Endodermal cell (in vitro differentiated cells): Measurements from ENCODE around the gene CTBP1. TPM values are rescaled to one million over a fixed set of nuclear protein-coding genes. Genes with fewer than 3 reads are reported as not detected.
A peak's percentile ranks its signal among the peaks of the same experiment; 100 is the strongest.

Experiments used
- DNase-seq: peaks from one replicate; pipeline ENCODE4 v3.0.0-alpha.2; 2017
- H3K27ac ChIP-seq: 2 replicates; pipeline ENCODE4 v1.5.1; 2013; ENCODE audit warnings: mild to moderate bottlenecking, low read depth, low read length, moderate library complexity
- H3K27me3 ChIP-seq: 2 replicates; pipeline ENCODE4 v1.6.1; 2013; ENCODE audit warnings: mild to moderate bottlenecking, low read length, moderate library complexity; ENCODE audit not compliant: insufficient read depth, control insufficient read depth, poor library complexity, severe bottlenecking
- H3K36me3 ChIP-seq: 2 replicates; pipeline ENCODE4 v1.7.0; 2013; ENCODE audit warnings: mild to moderate bottlenecking, low read length, moderate library complexity; ENCODE audit not compliant: control insufficient read depth, insufficient read depth
- H3K4me1 ChIP-seq: one replicate; pipeline ENCODE4 v1.7.0; 2013; ENCODE audit warnings: low read length; ENCODE audit not compliant: control insufficient read depth, insufficient read depth
- H3K4me3 ChIP-seq: 2 replicates; pipeline ENCODE4 v1.5.1; 2013; ENCODE audit warnings: mild to moderate bottlenecking, low read length, moderate library complexity
- H3K9ac ChIP-seq: 2 replicates; pipeline ENCODE4 v1.6.1; 2013; ENCODE audit warnings: mild to moderate bottlenecking, low read length, moderate library complexity; ENCODE audit not compliant: poor library complexity, severe bottlenecking; ENCODE audit errors: extremely low read depth
- H3K9me3 ChIP-seq: 2 replicates; pipeline ENCODE4 v1.6.1; 2013; ENCODE audit warnings: mild to moderate bottlenecking, low read length, moderate library complexity; ENCODE audit not compliant: control insufficient read depth
- H3K27ac Mint-ChIP-seq: 2 replicates; pipeline ENCODE4 v1.8.0; 2020; ENCODE audit warnings: mixed read lengths
- H3K27me3 Mint-ChIP-seq: 2 replicates; pipeline ENCODE4 v1.8.0; 2021; ENCODE audit warnings: mild to moderate bottlenecking, mixed read lengths; ENCODE audit not compliant: insufficient read depth
- H3K36me3 Mint-ChIP-seq: 2 replicates; pipeline ENCODE4 v1.8.0; 2020; ENCODE audit warnings: low read depth, mixed read lengths
- H3K4me1 Mint-ChIP-seq: 2 replicates; pipeline ENCODE4 v1.8.0; 2020; ENCODE audit warnings: mixed read lengths
- H3K4me3 Mint-ChIP-seq: 2 replicates; pipeline ENCODE4 v1.8.0; 2020; ENCODE audit warnings: mild to moderate bottlenecking, moderate library complexity, mixed read lengths
- H3K9me3 Mint-ChIP-seq: 2 replicates; pipeline ENCODE4 v1.8.0; 2020; ENCODE audit warnings: mild to moderate bottlenecking, mixed read lengths
- CTCF ChIP-seq: fragments of 200-600 bp; sonication (generic); conservative IDR thresholded peaks from 2 replicates; pipeline ENCODE4 v1.5.0; 2021; ENCODE audit warnings: antibody characterized with exemption, mild to moderate bottlenecking
- WGBS, 2 experiments: methylation state at CpG; one replicate each; pipeline versions ENCODE4 v1.1.5 to v1.1.7; 2013; ENCODE audit warnings: missing lambda C conversion rate in 2 of 2, mixed read lengths in 1 of 2; ENCODE audit not compliant: insufficient coverage in 1 of 2, insufficient read length in 1 of 2; 5-methylcytosine and 5-hydroxymethylcytosine counted together
- total RNA-seq, 2 donors: library from RNA; stranded (reverse); fragmentation: NEBNext Ultra II Directional in 1 of 2; extraction: Animal tissue kit (Norgen Biotek cat#: 25700) in 1 of 2; gene quantifications; 2 replicates in 1 of 2; 3 replicates in 1 of 2; pipeline ENCODE4 v1.2.1, GENCODE V29; 2021

The CTBP1 gene
- total RNA-seq, 2 donors from 2014 or later, result 181 to 189 TPM

- 94 to 98% methylated on average over 20 to 26 of the region's 26 CpGs for WGBS, 2 experiments
- Mint-ChIP-seq H3K9me3 (peaks cover 9% of the 10 kb centered on the region), H3K36me3 (peaks cover 18% of the 10 kb centered on the region), H3K27me3 (no peaks in the 10 kb centered on the region), H3K27ac (no peak overlapping the region), H3K4me1 (peaks cover 10% of the 10 kb centered on the region), H3K4me3 (peak overlapping the region; percentile 66)
- H3K27me3 ChIP-seq, result no peaks in the 10 kb centered on the region
- H3K4me1 ChIP-seq, result peaks cover 4% of the 10 kb centered on the region
- H3K9me3 ChIP-seq, result peaks cover 5% of the 10 kb centered on the region
- TF ChIP-seq CTCF, result no peak
- no peak overlapping the region for H3K4me3 ChIP-seq
- H3K9ac ChIP-seq, result no peak overlapping the region
- no peak overlapping the region for H3K27ac ChIP-seq
- H3K36me3 ChIP-seq, result peaks cover 11% of the 10 kb centered on the region
- DNase-seq, result peak; percentile 34
Observed at GRCh38 chr4:1245481-1246051, 3.4 kb downstream of the CTBP1 start.

- no peak for TF ChIP-seq CTCF
- Histone ChIP-seq H3K9ac (no peak overlapping the region), H3K27me3 (no peaks in the 10 kb centered on the region), H3K4me3 (no peak overlapping the region), H3K9me3 (no peaks in the 10 kb centered on the region), H3K4me1 (peaks cover 4% of the 10 kb centered on the region), H3K36me3 (peaks cover 8% of the 10 kb centered on the region), H3K27ac (no peak overlapping the region)
- H3K4me1 Mint-ChIP-seq, result peaks cover 10% of the 10 kb centered on the region
- DNase-seq, result peak; percentile 32
- H3K27me3 Mint-ChIP-seq, result no peaks in the 10 kb centered on the region
- peaks cover 13% of the 10 kb centered on the region for H3K36me3 Mint-ChIP-seq
- 91 to 95% methylated on average over 18 to 19 of the region's 19 CpGs for WGBS, 2 experiments
- H3K27ac Mint-ChIP-seq, result peak overlapping the region; percentile 30
- H3K9me3 Mint-ChIP-seq, result peaks cover 3% of the 10 kb centered on the region
- no peak overlapping the region for H3K4me3 Mint-ChIP-seq
Observed at GRCh38 chr4:1244978-1245471, 3.9 kb downstream of the CTBP1 start.

- Histone ChIP-seq H3K27ac (no peak overlapping the region), H3K9ac (no peak overlapping the region), H3K36me3 (peaks cover 15% of the 10 kb centered on the region), H3K27me3 (no peaks in the 10 kb centered on the region), H3K9me3 (no peaks in the 10 kb centered on the region), H3K4me1 (peaks cover 4% of the 10 kb centered on the region), H3K4me3 (no peak overlapping the region)
- Mint-ChIP-seq H3K4me1 (peaks cover 10% of the 10 kb centered on the region), H3K27me3 (no peaks in the 10 kb centered on the region), H3K36me3 (peaks cover 15% of the 10 kb centered on the region), H3K27ac (peak overlapping the region; percentile 30), H3K4me3 (no peak overlapping the region), H3K9me3 (no peaks in the 10 kb centered on the region)
- DNase-seq, result peak; percentile 38
- TF ChIP-seq CTCF, result no peak
- 93 to 95% methylated on average over 23 to 33 of the region's 33 CpGs for WGBS, 2 experiments
Observed at GRCh38 chr4:1244081-1244977, 4.6 kb downstream of the CTBP1 start.
